ENCODE measurements around the gene ETNK2.

GRCh38 chr1:204201348-204202040, 49.6 kb upstream of the ETNK2 start:
- TF ChIP-seq, protein P1, sequence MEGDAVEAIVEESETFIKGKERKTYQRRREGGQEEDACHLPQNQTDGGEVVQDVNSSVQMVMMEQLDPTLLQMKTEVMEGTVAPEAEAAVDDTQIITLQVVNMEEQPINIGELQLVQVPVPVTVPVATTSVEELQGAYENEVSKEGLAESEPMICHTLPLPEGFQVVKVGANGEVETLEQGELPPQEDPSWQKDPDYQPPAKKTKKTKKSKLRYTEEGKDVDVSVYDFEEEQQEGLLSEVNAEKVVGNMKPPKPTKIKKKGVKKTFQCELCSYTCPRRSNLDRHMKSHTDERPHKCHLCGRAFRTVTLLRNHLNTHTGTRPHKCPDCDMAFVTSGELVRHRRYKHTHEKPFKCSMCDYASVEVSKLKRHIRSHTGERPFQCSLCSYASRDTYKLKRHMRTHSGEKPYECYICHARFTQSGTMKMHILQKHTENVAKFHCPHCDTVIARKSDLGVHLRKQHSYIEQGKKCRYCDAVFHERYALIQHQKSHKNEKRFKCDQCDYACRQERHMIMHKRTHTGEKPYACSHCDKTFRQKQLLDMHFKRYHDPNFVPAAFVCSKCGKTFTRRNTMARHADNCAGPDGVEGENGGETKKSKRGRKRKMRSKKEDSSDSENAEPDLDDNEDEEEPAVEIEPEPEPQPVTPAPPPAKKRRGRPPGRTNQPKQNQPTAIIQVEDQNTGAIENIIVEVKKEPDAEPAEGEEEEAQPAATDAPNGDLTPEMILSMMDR (IDR thresholded peaks at IDR 0.05) = no peak
- no peak for TF ChIP-seq POLR2A (IDR thresholded peaks at IDR 0.05)

Measured in testis (tissue), 2 donors.